ENCODE results near the gene ADAMTS2. TPM values are rescaled to one million over a fixed set of nuclear protein-coding genes. Genes with fewer than 3 reads are reported as not detected.

ADAMTS2 gene
- total and polyA plus RNA-seq, 10 donors = 4.0 to 101 (median 47.5) TPM

DNA sequence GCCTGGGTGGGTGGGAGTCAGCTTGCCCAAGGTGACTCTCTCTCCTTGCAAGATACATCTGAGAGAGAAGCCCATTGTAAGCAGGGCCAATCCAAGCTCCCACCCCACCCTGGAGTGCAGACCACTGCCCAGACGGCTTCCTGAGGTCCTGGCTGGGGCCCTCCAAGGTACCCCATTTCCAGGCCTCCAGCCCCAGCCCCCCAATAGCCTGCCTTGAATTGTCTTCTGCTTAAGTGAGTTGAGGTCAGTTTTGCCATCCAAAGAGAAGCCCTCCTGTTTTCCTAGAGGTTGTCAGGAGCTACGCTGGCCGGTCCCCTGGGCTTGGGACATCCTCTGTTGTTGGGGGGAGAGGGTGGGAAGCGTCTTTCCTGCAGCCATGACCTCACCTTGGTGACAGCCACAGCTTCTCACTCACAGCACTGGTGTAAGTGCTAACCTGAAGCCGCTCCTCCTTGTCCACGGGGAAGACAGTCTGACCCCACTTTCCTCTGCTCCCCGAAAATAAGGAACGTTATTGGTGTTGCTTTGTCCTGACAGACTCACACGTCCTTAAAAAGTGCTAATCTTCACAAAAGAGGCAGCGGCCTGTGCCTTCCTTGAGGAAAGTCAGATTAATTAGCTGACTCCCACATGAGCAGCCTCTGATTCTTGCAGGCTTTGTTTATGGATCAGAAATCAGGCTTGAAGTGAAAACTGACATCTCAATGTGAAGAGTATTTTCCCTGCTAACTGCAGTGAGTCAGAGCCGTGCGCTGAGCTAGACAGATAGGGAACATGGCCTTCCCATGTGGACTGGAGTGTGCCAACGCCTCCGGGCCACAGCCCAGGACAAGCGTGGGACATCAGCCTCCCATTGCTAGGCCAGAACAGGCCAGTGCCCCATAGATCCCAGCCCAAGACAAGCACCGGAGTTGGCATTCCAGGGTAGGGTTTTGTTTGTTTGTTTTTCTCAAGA, 52.3 kb downstream of the ADAMTS2 start:
- intact Hi-C loops (cut with DNase I; ENCODE audit: low total_unique reads) = no loop called here

DNA sequence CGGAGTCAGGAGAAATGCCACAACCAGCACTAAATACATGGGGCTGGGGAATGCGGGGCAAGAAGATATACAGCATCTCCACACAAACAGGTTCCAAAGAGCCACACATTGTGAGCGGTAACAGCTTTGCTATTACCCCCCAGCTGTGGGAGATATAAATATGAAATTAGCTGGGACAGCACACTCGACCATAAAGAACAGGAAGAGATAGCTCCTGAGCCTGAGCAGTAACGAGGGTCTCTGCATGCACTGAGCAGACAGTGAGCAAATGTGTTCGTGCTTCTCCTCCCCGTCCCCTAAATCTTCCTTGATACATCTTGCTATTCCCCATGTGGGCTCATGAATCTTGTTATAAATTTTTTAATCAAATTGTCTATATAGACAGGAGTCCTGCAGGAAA, 53.1 kb downstream of the ADAMTS2 start:
- DNase-seq = no peak
- WGBS, 5 donors = 80 to 88% (median 86%) methylated on average over 7 of the region's 7 CpGs
- intact Hi-C loops (cut with DNase I; ENCODE audit: low total_unique reads) = no loop called here

More for the DNA sequence above, 52.3 kb downstream of the ADAMTS2 start:
- Histone ChIP-seq H3K27me3 (replicated peaks in 1 of 7) (peaks cover 0 to 9% (median 0%) of the 10 kb centered on the region in 7 donors), H3K27ac (no peak overlapping the region), H3K9me3 (peaks cover 0 to 5% (median 3%) of the 10 kb centered on the region in 8 donors), H3K4me3 (no peak overlapping the region), H3K4me1 (peaks cover 0 to 34% (median 4%) of the 10 kb centered on the region in 6 donors), H3K36me3 (peaks cover 0 to 4% (median 0%) of the 10 kb centered on the region in 6 donors)
- peak; percentile 47 for DNase-seq
- TF ChIP-seq POLR2AphosphoS5 (IDR thresholded peaks at IDR 0.05) (no peak), POLR2A (IDR thresholded peaks at IDR 0.05) (no peak)
- TF ChIP-seq, protein P1, sequence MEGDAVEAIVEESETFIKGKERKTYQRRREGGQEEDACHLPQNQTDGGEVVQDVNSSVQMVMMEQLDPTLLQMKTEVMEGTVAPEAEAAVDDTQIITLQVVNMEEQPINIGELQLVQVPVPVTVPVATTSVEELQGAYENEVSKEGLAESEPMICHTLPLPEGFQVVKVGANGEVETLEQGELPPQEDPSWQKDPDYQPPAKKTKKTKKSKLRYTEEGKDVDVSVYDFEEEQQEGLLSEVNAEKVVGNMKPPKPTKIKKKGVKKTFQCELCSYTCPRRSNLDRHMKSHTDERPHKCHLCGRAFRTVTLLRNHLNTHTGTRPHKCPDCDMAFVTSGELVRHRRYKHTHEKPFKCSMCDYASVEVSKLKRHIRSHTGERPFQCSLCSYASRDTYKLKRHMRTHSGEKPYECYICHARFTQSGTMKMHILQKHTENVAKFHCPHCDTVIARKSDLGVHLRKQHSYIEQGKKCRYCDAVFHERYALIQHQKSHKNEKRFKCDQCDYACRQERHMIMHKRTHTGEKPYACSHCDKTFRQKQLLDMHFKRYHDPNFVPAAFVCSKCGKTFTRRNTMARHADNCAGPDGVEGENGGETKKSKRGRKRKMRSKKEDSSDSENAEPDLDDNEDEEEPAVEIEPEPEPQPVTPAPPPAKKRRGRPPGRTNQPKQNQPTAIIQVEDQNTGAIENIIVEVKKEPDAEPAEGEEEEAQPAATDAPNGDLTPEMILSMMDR (IDR thresholded peaks at IDR 0.05 in 8 of 11, conservative IDR thresholded peaks at IDR 0.05 in 3 of 11) = no peak
- 78 to 87% (median 84%) methylated on average over 16 of the region's 16 CpGs for WGBS, 5 donors

DNA sequence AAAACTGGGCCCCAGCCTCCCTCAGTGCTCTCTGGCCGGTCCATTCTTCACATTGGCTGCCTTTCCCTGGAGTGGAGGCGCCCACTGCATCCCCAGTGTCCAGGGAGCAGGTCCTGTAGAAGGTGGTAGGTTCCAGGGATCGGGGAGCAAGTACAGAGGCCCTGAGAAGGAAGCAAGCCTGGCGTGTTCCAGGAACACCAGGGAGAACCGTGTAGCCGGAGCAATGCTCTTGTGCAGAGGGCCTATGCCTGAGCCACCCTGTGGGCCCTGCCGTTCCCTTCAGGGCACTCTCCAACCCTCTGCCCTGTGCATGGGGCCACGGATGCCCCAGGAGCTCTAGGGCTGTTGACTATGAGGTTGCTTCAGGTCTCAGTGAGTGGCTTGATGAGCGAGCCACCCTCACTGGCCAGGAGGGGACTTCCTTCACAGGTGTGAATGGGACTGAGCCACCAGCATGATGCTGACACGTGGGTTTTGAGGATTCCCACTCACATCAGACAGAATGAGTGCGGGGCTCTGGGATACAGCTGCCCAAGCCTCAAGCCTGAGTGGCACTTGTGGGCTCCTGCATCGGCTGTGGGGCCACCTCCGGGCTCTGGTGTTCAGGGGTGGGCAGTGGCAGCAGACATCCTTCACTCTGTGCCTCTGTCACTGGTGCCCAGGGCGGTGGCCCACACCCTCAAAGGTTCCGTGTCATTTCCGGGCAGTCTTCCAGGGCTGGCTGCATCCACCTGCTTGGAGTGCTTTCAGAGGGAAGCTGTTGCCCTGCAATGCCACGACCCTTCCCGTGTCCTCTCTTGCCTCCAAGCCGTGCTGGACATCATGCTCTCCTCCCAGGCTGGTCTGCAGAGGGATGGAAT, 54.4 kb downstream of the ADAMTS2 start:
- WGBS, 5 donors = 56 to 87% (median 81%) methylated on average over 10 to 19 of the region's 19 CpGs
- H3K4me3 ChIP-seq = no peak overlapping the region
- H3K36me3 ChIP-seq = peaks cover 0 to 4% (median 0%) of the 10 kb centered on the region in 6 donors
- H3K27me3 ChIP-seq (replicated peaks in 1 of 7) = peaks cover 0 to 9% (median 0%) of the 10 kb centered on the region in 7 donors
- peaks cover 0 to 29% (median 6%) of the 10 kb centered on the region in 6 donors for H3K4me1 ChIP-seq
- H3K9me3 ChIP-seq = no peaks in the 10 kb centered on the region
- intact Hi-C loops (cut with DNase I; ENCODE audit: low total_unique reads) = no loop called here
- peak; percentile 67 for DNase-seq
- TF ChIP-seq POLR2AphosphoS5 (IDR thresholded peaks at IDR 0.05) (peak in 1 of 3 donors; percentile 25), POLR2A (IDR thresholded peaks at IDR 0.05) (no peak)
- H3K27ac ChIP-seq = no peak overlapping the region

More for the DNA sequence above, 53.1 kb downstream of the ADAMTS2 start:
- Histone ChIP-seq H3K4me1 (peaks cover 0 to 27% (median 4%) of the 10 kb centered on the region in 6 donors), H3K27ac (no peak overlapping the region), H3K4me3 (no peak overlapping the region), H3K36me3 (peaks cover 0 to 4% (median 0%) of the 10 kb centered on the region in 6 donors), H3K27me3 (replicated peaks in 1 of 7) (peaks cover 0 to 9% (median 0%) of the 10 kb centered on the region in 7 donors), H3K9me3 (no peaks in the 10 kb centered on the region)
- TF ChIP-seq POLR2A (IDR thresholded peaks at IDR 0.05) = no peak
- no peak for TF ChIP-seq POLR2AphosphoS5 (IDR thresholded peaks at IDR 0.05)
- TF ChIP-seq, protein P1 (IDR thresholded peaks at IDR 0.05 in 8 of 11, conservative IDR thresholded peaks at IDR 0.05 in 3 of 11) = no peak

DNA sequence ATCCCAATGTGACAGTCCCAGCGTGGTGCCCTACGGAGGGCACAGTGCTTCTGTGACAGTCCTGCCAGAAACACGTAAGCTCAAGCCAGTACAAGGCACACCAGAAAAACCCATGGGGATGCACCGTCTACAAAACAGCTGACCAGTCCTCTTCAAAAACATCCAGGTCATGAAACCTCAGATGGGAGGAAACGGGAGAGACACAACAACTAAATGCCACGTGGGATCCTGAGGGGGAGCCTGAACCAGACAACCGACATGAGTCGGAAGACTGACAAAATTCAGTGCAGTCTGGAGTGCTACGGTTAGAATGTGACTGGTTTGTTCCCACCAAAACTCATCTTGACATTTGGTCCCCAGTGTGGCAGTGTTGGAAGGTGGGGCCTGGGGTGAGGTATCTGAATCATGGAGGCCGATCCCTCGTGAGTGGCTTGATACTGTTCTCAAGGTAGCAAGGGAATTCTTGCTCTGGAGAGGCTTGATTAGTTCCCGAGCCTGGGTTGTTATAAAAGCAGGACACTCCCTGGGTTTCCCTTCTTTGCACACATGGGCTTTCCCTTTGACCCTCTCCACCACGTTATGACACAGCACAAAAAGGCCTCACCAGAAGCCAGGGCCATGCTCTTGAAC, 55.4 kb downstream of the ADAMTS2 start:
- H3K27me3 ChIP-seq (replicated peaks in 1 of 7) = no peaks in the 10 kb centered on the region
- H3K36me3 ChIP-seq = peaks cover 0 to 4% (median 0%) of the 10 kb centered on the region in 6 donors
- H3K4me3 ChIP-seq = no peak overlapping the region
- 78 to 88% (median 84%) methylated on average over 13 of the region's 13 CpGs for WGBS, 5 donors
- no peaks in the 10 kb centered on the region for H3K9me3 ChIP-seq
- intact Hi-C loops (cut with DNase I; ENCODE audit: low total_unique reads) = no loop called here
- H3K27ac ChIP-seq = no peak overlapping the region
- H3K4me1 ChIP-seq = peaks cover 0 to 30% (median 3%) of the 10 kb centered on the region in 6 donors
- TF ChIP-seq POLR2AphosphoS5 (IDR thresholded peaks at IDR 0.05) (no peak), POLR2A (IDR thresholded peaks at IDR 0.05) (no peak)
- TF ChIP-seq, protein P1 (IDR thresholded peaks at IDR 0.05 in 8 of 11, conservative IDR thresholded peaks at IDR 0.05 in 3 of 11) = no peak
- DNase-seq = peak; percentile 41
